Prostate gland (tissue), 2 donors: ENCODE measurements around the gene KIF5C.

ENCODE experiments used
- POLR2A ChIP-seq: fragments of 450-650 bp; IDR thresholded peaks from one replicate; pipeline ENCODE4 v1.6.1; 2016; ENCODE audit warnings: antibody characterized with exemption, mild to moderate bottlenecking
- POLR2AphosphoS5 ChIP-seq: sonication (generic); formaldehyde crosslinking; IDR thresholded peaks from one replicate; pipeline ENCODE4 v1.6.1; 2017; ENCODE audit warnings: antibody characterized with exemption
- TF ChIP-seq, protein P1 (sequence below), 4 experiments: fragments of 200-600 bp in 2 of 4; fragments of 450-650 bp in 2 of 4; sonication (generic) in 2 of 4; IDR thresholded peaks; 1 replicate in 3 of 4; 2 replicates in 1 of 4; pipeline ENCODE4 v1.5.1; 2016 to 2019; ENCODE audit warnings: antibody characterized with exemption in 4 of 4, mild to moderate bottlenecking in 2 of 4, moderate library complexity in 2 of 4

DNA sequence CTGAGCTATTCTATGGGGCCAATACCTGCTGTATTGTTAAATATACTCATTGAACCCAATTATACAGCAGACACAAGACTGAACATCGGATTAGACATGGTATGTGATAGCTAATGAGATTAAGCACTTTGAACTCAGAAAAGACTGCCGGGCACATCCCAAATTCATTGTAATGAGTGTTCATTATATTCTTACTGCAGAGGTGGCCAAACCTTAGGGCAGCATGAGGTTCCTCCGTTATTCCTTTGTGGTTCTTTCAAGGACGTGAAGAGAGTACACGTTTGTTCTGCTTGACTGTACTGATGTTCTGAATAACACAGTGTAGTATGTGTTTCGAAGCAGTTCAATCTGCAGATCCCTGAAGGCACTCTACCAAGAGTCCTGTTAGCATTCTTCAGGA, 78.4 kb downstream of the KIF5C start:
- TF ChIP-seq, protein P1, sequence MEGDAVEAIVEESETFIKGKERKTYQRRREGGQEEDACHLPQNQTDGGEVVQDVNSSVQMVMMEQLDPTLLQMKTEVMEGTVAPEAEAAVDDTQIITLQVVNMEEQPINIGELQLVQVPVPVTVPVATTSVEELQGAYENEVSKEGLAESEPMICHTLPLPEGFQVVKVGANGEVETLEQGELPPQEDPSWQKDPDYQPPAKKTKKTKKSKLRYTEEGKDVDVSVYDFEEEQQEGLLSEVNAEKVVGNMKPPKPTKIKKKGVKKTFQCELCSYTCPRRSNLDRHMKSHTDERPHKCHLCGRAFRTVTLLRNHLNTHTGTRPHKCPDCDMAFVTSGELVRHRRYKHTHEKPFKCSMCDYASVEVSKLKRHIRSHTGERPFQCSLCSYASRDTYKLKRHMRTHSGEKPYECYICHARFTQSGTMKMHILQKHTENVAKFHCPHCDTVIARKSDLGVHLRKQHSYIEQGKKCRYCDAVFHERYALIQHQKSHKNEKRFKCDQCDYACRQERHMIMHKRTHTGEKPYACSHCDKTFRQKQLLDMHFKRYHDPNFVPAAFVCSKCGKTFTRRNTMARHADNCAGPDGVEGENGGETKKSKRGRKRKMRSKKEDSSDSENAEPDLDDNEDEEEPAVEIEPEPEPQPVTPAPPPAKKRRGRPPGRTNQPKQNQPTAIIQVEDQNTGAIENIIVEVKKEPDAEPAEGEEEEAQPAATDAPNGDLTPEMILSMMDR (IDR thresholded peaks at IDR 0.05) = no peak
- TF ChIP-seq POLR2A (no peak), POLR2AphosphoS5 (no peak)
